GM12892 (cell line): ENCODE measurements around the gene IVNS1ABP.

Experiments
- DNase-seq: peaks from one replicate; pipeline ENCODE4 v3.0.0; 2011; ENCODE audit not compliant: insufficient read length
- FAIRE-seq: peaks from 2 replicates; lab custom pipeline; 2011; peaks lifted over from hg19 to GRCh38; lab: Jason Lieb, UNC
- POLR2A ChIP-seq: IDR thresholded peaks from 2 replicates; pipeline ENCODE4 v1.6.1; 2011; ENCODE audit warnings: low read depth, low read length, control low read depth
- POLR2AphosphoS5 ChIP-seq: IDR thresholded peaks from 2 replicates; pipeline ENCODE4 v1.6.1; 2011; ENCODE audit warnings: low read depth, low read length, control low read depth
- TAF1 ChIP-seq: IDR thresholded peaks from 2 replicates; pipeline ENCODE4 v1.6.1; 2011; ENCODE audit warnings: low read depth, mild to moderate bottlenecking, control low read depth, low read length, borderline replicate concordance

Gene IVNS1ABP

GRCh38 chr1:185311589-185312225 lies 5.3 kb downstream of the IVNS1ABP start:
- FAIRE-seq (no peak), DNase-seq (no peak)
- TF ChIP-seq TAF1 (no peak), POLR2A (no peak), POLR2AphosphoS5 (no peak)

GRCh38 chr1:185309566-185309965 lies 7.5 kb downstream of the IVNS1ABP start:
- DNase-seq: no peak
- TF ChIP-seq POLR2AphosphoS5: no peak
- no peak for TF ChIP-seq TAF1
- TF ChIP-seq POLR2A: no peak
- FAIRE-seq: no peak

GRCh38 chr1:185308126-185308525 lies 8.9 kb downstream of the IVNS1ABP start:
- DNase-seq (no peak), FAIRE-seq (no peak)
- TF ChIP-seq TAF1: no peak
- TF ChIP-seq POLR2AphosphoS5: no peak
- no peak for TF ChIP-seq POLR2A

- TF ChIP-seq POLR2A: no peak
- no peak; the same call in 1 of the 2 replicates for TF ChIP-seq POLR2AphosphoS5
- TF ChIP-seq TAF1: no peak
- DNase-seq (no peak), FAIRE-seq (no peak)
Observed at GRCh38 chr1:185305419-185305818, 11.6 kb downstream of the IVNS1ABP start.

- no peak for FAIRE-seq
- no peak for DNase-seq
- TF ChIP-seq POLR2A (no peak), TAF1 (no peak), POLR2AphosphoS5 (no peak)
Observed at GRCh38 chr1:185300152-185300551, 16.9 kb downstream of the IVNS1ABP start.

GRCh38 chr1:185297982-185298381 lies 19.1 kb downstream of the IVNS1ABP start:
- no peak for TF ChIP-seq POLR2AphosphoS5
- no peak for TF ChIP-seq POLR2A
- no peak for TF ChIP-seq TAF1
- no peak for FAIRE-seq
- no peak for DNase-seq

- DNase-seq (no peak), FAIRE-seq (no peak)
- TF ChIP-seq POLR2A: no peak
- TF ChIP-seq POLR2AphosphoS5: no peak
- no peak for TF ChIP-seq TAF1
Observed at GRCh38 chr1:185295091-185295490, 22.0 kb downstream of the IVNS1ABP start.

GRCh38 chr1:185293967-185294542 lies 23.0 kb downstream of the IVNS1ABP start:
- DNase-seq: no peak

GRCh38 chr1:185292237-185292636 lies 24.8 kb downstream of the IVNS1ABP start:
- DNase-seq: no peak
- no peak for TF ChIP-seq POLR2A
- TF ChIP-seq POLR2AphosphoS5: no peak
- TF ChIP-seq TAF1: no peak
- FAIRE-seq: no peak

More at GRCh38 chr1:185293967-185294542, 23.0 kb downstream of the IVNS1ABP start:
- no peak for FAIRE-seq
- no peak for TF ChIP-seq TAF1
- no peak for TF ChIP-seq POLR2AphosphoS5

- no peak for DNase-seq
- no peak for FAIRE-seq
- no peak for TF ChIP-seq TAF1
- TF ChIP-seq POLR2AphosphoS5: no peak
- no peak for TF ChIP-seq POLR2A
Observed at GRCh38 chr1:185291652-185292051, 25.4 kb downstream of the IVNS1ABP start.

- DNase-seq (no peak), FAIRE-seq (no peak)
- TF ChIP-seq POLR2A: no peak
- TF ChIP-seq TAF1: no peak
- no peak for TF ChIP-seq POLR2AphosphoS5
Observed at GRCh38 chr1:185291159-185291558, 25.9 kb downstream of the IVNS1ABP start.

GRCh38 chr1:185289880-185290279 lies 27.2 kb downstream of the IVNS1ABP start:
- FAIRE-seq (no peak), DNase-seq (no peak)
- TF ChIP-seq POLR2A: no peak
- TF ChIP-seq POLR2AphosphoS5: no peak
- no peak for TF ChIP-seq TAF1
